ENCODE results near the gene AREL1.

Gene AREL1

DNA sequence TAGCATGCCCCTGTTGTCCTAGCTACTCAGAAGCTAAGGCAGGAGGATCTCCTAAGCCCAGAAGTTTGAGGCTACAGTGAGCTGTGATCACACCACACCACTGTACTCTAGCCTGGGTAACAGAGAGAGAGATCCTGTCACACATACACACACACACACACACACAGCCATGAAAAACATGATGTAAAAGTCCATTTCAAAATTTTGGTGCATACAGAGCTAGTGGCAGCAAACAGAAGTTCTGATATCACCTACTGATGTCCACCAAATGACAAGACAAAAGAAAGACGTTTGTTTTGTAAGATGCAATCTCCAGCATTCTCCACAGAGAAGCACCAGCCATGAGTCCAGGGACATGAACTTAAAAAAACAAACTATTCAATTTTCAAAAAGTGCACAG is 15.9 kb downstream of the AREL1 start:
- no peak for DNase-seq

DNA sequence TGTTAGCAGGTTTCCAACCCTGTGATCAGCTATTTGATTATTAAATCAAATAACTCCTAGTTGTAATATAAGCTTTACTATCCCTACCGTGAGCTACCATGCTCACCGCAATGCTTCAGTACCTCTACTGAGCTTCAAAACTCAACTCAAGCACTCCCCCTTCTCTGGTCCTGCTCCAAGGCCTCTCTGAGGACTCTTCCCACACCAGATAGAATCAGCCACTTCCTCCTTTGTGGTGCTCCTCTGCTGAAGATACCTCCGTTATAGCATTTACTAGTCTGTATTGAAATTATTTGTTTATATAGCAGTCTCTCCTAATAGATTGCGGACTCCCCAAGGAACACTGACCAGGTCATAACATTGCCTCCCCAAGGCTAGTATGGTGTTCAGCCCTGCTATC is 17.5 kb downstream of the AREL1 start:
- no peak for DNase-seq

DNA sequence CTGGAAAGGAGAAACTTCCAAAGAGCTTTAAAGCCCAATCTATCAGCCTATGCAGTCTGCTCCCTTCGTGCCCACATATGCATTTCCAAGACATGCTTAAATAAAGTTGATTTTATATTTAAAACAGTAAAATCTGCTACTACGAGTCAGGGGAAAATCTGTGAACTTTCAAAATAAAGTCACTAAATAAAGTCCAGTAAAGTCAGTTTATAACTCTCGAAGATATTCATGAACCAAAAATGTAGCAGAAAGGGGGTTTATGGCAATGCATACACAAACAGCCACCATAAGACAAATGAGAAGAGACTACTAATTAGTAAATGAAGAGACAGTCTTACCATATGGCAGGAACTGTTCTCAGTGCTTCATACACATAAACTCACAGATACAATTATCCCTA is 19.7 kb downstream of the AREL1 start:
- no peak for DNase-seq

DNA sequence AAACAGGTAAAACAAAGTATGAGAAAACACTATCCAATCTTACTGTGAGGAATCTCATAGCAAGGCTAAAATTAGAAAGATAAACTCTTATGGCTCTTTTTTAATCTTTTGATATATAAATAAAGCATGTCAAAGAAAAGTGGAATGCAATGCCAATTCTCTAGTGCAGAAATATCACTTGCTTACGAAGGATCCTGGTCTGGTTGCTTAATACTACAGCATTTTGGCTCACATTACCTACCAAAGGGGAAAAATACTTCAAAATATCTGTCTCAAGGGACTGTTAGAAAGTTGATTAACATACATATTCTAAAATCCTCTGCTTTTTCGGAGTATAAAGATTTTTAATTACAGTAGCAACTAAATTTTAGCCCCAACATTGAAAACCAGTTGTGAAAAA is 21.4 kb downstream of the AREL1 start:
- DNase-seq, result no peak

DNA sequence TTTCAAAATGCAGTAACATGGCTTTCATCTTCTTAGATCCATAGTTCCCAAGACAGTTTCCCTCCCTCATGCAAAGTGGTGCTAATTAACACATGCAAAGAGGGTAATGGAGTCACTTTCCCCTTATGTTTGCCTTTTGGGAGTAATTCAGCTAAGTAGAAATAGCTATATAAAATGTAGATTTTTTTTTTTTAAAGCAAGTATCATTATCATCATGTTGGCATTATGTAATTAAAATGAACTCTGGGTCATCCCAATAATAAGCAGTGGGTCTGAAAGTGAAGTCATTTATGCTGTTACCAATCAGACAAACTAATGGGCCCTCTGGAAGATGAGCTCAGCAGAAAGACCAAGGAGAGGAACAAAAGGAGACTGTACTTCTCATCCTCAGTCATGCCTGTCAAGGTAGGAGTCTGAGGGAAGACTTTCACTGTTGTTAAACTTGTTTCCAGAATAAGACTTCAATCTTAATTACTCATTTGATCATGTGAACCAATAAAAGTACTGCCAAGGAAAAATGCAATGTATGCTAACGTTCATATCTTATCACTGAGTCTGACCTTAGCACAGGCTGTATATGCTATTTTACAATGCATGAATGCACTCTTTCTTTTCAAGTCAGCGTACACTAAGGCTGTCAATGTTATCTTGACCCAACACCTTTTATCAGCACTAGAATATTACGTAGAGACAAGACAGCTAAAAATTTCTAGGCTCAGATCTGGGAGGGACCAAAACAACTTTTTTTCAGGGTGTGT is 26.8 kb downstream of the AREL1 start:
- DNase-seq, result no peak

DNA sequence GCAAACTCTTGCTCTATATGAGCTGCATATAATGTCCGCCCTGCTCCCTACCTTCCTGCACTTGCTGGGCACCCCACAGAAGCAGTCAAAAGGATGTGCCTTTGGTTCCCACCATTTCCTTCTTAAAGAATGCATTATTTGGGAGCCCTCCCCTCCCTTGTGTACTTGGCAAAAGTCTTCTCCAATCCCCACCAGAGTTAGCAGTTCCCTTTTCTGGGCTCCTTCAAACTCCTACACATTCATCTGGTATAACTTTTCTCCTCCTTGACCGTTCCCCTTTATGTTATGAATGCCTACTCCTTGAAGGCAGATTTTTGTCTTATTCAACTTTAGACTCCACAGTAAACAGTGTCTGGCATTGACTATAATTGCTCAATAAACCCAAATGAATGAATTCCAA is 27.8 kb downstream of the AREL1 start:
- no peak for DNase-seq

DNA sequence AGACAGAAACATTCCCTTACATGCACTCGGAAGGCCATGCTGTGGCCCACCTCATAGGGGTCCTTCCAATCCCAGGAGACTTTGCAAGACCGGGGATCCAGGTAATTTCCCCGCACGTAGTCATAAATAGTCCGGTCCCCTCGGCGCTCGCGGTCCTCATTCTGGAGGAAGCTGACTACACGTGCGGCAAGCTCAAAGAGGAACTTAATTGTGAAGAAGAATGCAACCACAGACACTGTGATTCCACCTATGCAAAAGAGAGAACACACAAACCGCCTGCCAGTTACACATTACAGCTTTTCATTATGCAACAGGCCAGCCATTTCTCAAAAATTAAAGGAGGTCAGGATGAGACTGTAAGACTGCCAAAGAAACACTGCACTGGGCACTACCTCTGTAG is 28.4 kb downstream of the AREL1 start:
- DNase-seq, result no peak

DNA sequence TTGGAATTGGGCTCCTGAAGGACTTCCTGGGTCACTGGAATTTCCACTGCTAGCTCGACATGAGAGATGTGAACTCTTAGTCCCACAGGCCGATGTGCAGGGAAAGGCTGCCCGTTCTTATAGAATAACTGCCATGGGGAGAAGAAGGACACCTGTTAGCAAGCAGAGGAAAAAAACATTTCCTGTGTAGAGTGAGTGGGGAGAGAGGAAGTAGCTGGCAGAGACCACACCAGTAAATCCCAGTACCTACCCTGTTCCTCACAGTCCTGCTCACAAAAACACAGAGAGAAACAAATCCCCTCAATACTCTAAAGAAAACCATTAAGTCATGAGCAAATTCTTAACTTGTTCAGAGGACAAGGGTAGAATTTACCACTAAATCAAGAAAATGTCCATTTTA is 29.5 kb downstream of the AREL1 start:
- DNase-seq, result no peak

DNA sequence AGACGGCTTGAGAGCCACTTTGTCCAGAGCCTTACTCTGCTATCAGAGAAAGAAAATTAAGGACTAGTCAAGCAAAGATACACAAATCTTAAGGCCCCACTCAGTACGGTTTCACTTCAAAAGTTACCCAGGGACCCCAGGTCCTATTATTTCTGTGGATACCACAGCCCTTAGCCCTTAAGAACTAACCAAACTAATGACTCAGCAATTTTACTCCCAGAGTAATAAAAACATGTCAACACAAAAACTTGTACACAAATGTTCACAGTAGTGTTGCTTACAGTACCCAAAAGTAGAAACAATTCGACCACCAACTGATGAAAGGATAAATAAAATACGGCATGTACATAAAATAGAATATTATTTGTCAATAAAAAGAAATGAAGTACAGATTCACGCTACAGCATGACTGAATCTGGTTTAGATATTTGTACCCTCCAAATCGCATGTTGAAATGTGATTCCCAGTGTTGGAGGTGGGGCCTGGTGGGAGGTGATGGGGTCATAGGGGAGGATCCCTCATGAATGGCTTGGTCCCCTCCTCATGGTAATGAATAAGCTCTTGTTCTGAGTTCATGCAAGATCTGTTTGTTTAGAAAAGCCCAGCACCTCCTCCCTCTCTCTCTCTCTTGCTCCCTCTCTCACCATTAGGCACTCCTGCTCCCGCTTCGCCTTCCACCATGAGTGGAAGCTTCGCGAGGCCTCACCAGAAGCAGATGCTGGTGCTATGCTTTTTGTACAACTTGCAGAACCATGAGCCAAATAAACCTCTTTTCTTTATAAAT is 30.5 kb downstream of the AREL1 start:
- DNase-seq, result no peak

DNA sequence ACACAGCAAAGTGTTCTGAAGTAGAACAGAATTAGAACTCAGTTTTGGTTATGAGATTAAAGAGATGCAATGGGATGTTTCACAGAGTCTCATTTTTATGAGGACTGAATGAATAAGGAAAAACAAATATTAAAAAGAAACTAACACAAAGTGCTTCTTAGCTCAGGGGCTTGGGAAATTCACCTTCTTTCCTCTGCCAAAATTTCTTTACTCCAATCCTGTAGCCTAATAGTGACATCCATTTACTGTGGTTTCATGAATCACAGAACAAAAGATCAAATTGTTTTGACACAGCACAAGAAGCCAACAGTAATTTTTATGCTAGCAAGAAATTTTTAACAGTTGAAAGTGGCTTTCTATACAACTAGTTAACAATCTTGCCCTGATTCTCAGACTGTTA is 37.7 kb downstream of the AREL1 start:
- no peak for DNase-seq

DNA sequence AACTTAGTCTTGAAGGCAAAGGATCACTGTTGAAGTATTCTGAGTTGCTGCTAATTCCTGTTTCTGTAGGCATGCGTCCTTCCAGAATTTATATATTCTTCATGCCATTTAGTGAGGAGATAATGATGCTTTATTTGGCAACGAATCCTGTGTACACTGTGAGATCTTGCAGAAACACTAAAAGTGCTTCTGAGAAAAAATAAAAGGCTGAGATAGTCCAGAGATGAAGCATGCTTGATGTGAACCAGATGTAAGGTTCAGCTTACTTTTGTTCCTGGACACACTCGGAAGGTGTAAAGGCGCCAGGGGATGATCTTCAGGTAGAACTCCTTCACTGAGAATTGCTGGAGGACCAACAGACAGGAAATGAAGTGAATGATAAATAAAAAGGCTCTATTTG is 39.1 kb downstream of the AREL1 start:
- no peak for DNase-seq

DNA sequence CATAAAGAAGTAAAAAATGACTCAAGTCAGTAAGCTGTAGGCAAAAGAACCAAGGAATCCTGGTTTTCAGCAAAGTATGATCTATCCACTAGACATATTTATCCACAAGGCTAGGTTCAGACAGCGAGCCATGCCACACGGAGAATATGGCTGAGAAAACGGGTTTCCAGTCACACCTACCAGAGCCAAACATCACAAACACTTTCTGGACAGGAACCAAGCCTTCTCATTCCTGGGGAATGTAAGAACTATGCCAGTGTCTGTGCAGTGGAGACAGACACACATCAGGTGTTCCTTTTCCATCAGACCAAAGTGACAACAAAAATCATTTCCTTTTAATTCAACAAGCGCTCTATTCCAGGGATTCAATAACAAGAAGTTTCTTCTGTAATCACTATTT is 41.1 kb downstream of the AREL1 start:
- no peak for DNase-seq

DNA sequence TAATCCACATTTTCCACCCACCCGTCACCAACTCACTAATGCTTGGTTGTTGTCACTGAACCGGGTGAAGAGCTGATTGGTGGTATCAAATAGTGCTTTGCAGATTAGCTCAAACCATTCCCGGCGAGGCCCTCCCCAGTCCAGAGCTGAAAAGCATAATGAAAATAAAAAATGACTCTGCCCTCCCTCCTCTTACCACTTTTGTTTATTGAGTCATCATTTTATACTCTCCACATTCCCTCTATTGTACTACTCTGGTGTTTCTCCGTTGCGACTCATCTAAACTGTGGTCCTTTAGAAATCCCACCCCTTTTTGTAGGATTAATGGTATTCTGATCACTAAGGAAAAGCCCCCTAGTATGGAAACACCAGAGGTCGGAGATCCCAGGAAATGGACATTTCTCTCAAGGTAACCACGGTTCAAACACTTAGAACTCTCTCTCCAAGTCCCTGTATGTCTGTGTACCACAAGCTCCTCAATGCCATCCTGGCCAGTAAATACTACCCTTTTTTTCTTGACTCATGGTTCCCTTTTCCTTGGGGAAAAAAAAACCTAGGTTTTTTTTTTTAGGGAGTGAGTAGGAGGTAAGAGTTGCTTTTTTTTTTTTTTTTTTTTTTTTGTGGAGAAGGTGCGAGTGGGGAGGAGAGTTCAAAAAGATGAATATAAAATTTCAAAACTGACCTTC is 42.0 kb downstream of the AREL1 start:
- no peak for DNase-seq

DNA sequence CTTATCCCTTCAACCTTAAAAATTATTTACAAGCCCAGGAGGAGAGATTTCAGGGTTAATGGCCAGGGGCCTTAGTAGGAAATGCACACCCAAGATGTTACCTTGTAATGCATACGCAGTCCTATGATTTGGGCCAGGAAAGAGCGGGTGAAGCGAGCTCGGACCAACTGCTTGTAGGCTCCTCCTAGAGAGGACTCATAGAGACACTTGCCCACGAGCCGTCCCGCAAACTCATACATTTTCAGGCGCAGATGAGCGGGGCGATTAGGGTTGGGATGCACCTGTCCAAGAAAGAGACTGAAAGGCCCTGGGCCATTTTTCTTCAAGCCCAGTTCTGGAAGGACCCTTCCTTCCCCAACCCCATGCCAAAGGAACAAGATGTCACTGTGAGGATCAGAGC is 43.0 kb downstream of the AREL1 start:
- DNase-seq, result no peak

DNA sequence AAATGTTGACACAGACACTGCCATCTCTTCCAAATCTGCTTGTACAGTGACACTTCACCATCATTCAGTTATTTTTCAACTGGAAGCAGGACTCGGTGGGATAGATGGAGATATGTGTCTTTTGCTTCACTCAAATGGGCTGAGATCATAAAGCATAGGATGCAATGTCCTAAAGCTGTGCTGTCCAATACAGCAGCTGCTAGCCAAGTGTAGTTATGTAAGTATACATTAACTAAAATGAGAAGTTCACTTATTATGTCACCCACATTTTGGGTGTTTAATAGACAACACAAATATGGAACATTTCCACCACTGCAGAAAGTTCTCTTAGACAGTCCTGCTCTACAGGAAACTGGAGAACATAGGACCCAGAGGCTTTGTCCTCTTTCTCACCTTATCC is 43.6 kb downstream of the AREL1 start:
- DNase-seq, result no peak

DNA sequence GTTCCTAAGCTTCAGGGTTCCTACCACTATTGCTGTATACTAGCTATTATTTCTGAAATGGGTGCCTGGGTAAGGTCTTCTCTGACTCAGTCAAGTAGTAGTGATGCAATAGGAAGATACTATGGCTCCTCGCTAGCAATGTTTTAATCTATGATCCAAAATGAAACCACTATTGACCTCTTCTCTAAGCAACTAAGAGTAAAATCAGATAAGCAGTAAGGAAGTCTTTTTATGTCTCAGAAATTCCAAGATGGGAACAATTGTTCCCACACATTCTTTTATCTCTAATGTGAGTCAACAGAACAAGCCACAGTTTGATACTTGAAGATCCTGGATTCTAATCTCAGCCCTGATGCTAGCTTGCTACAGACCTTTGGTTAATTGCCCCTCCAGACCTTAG is 45.1 kb downstream of the AREL1 start:
- no peak for DNase-seq

DNA sequence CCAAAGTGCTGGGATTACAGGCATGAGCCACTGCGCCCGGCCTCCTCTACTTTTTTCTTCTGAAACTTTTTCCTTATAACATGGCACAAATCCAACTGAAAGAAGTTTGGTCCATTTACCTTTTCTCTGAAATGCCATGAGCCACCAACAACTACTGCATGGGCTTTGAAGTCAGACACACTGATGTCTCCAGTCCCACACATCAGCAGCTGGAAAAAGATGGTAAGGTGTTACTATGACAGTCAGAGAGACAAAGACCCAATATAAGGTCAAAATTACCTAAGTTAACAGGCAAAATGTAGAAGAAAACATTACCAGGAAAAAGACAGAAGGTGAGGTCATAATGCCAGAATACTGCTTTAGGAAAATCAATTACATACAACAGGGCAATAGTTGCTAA is 48.2 kb downstream of the AREL1 start:
- DNase-seq, result no peak

DNA sequence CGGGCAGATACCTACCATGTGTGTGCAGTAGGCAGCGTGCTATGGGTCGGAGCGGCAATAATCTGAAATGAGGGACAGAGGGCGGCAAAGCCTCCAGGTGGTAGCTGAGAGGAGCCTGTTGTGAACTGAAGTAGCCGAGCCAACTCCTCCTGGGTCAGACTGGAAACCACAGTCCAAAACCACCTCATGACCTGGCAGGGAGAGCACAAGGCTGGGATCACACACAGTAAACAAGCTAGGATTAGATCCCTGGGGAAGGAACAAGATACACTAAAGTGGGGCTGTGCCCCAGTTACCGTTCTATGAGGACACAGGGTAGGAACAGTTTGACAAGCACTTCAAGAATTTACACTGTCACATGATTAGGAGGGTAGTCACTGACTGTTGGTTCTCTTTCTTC is 49.0 kb downstream of the AREL1 start:
- no peak for DNase-seq

DNA sequence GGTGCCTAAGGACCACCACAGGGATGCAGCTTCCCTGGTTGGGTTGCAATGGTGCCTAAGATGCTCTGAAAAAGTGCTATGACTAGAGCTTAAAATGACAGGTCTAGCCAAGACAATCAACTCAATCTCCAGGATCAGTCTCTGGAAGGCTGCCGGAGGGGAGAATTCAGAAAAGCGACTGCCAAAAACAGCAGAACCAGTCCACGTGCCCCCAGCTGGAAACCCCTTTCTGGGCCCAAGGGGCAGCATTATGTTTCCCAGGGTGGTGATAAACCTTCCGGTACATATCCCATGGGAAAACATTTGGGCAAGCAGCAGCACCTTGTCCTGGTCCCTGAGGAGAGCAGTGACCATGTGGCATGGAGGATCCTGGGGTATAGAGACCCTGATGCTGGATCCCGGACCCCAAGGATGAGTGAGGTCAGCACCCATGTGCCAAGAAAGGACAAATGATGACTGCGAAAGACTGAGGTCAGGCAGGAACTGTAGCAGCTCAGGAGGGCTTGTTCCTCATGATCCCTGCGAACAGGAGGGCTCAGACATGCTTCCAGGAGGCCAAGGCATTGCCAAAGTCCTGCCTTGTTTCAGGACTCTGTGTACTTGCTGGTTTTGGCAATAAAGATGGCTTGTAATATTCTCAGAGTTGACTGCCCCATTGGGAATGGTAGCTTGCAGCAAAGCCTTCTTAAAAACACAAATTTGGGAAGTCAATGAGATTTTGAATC is 51.0 kb downstream of the AREL1 start:
- no peak for DNase-seq

DNA sequence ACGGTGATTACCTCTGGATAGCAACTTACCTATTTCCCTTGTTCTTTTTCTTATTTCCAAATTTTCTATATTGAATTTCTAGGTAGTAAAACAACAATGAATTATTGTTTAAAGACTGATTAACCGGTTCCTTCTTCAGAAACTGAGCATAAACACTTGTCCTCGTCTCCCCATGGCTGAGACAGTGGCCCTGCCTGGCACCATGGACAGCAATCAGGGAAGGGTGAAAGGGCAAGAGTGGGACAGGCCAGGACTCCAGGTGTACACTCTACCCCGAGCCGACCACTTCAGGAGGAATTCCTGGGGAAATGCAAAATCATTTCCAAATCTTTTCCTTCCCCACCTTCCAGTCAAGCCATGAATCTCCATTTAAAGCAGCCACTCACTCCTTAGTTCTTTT is 52.0 kb downstream of the AREL1 start:
- DNase-seq, result no peak

DNA sequence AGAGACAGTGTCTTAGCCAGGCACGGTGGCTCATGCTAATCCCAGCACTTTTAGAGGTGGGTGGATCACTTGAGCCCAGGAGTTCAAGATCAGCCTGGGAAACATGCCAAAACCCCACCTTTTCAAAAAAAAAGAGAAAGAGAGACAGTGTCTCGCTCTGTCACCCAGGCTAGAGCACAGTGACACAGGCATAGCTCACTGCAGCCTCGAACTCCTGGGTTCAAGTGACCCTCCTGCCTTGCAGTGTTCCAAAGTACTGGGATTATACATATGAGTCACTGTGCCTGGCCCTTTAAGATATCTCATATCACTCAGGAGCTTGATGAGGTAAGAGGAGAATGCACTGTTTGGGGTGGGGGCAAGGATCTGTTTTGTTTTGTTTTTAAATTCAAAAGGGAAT is 52.7 kb downstream of the AREL1 start:
- no peak for DNase-seq

DNA sequence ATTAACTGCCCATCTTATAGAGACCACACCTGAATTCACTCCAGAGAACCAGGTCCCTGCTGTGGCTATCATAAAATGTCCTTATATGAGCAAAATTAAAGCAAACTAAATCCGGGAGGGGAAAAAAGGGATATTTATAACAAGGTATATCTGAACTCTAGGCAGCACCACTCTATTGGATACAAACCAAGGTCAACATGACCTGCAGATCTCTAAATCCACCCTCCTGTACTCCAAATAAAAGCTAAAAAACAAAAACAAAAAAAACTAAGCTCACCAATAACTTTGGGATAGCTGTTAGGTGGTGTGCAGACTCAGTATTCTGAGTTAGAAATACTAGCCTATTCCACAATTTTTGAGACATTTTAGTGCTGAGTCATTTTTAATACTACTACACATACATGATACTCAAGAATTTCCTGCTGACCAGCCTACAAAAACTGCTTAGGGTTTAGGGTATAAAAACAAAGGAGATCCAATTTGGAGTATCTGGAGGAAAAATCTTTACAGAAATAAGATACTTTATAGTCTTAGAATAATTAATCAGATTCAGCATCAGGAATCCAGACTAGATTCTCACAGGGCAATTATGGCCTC is 54.2 kb downstream of the AREL1 start:
- no peak for DNase-seq

DNA sequence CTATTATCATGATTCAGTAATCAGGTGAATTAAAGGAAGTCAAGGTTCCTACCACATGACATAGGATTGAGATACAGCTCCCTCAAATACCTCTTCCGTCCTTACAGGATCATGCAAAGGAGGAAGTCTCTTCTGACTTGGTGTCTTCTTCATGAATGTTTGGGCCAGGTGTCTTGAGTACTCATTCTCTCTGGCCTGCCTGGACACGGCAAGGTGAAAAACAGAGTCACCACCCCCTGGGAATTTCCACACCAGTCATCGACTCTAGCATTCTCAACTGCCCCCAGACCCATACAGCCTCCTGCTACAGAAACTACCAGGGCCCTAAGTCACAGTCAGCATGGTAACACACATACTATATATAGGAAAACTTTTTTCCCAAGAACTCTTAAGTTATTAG is 55.9 kb downstream of the AREL1 start:
- no peak for DNase-seq

Measured in NCI-H187 (cell line).